Measurements from ENCODE around the gene FZD4.

FZD4 gene

GRCh38 chr11:86904001-86904400, 51.2 kb downstream of the FZD4 start:
- DNase-seq, result no peak

- no peak for DNase-seq
Measured at GRCh38 chr11:86902345-86902744, 52.9 kb downstream of the FZD4 start.

GRCh38 chr11:86901599-86901998, 53.6 kb downstream of the FZD4 start:
- DNase-seq, result no peak

- DNase-seq, result no peak
Measured at GRCh38 chr11:86900162-86900561, 55.0 kb downstream of the FZD4 start.

GRCh38 chr11:86898689-86899088, 56.5 kb downstream of the FZD4 start:
- no peak for DNase-seq

- DNase-seq, result no peak
Measured at GRCh38 chr11:86896441-86896841, 58.8 kb downstream of the FZD4 start.

Measured in CD4-positive, alpha-beta T cell treated with Interleukin-12 subunit alpha and Interleukin-12 subunit beta, for 1 hour (primary cell).